Kidney tubule cell (primary cell): ENCODE results near the gene CHCHD4.

Experiments used
- DNase-seq: peaks from one replicate; pipeline ENCODE4 v3.0.0-alpha.2; 2018; ENCODE audit warnings: low spot score

CHCHD4 gene

DNA sequence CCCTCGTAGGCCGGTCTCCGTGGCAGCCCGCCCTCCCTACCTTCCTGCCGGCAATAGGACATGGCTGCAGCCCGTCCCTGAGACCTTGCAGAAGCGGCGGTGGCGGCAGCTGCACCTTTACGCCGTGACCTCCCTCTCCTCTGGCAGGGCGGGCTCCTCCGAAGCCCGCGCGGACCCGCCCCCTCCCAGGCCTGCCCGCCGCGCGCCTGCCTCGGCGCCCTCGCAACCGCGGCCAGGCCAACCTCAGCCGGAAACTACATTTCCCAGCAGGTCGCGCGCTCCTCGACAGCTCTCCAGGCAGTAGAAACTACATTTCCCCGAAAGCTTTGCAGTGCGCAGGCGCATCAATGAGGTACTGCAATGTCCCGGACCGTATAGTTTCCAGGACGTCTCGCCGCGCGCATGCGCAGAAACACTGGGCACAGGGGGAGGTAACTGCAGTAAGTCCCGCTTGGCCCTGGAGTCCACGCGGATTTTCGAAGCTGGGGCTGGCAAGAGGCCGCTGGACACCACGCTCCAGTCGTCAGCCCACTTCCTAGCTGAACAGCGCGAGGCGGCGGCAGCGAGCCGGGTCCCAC, at the start of gene CHCHD4, which contains the start of gene TMEM43:
Gene CHCHD4, minus strand, starts transcription at position 256 of the 578 bp plus-strand sequence. Its CDS starts 194 bp downstream, at position 62.
Gene TMEM43, plus strand, starts transcription at position 438 of the 578 bp plus-strand sequence. CDS start 142 bp downstream, outside the sequence.
- DNase-seq: peak; percentile 99

DNA sequence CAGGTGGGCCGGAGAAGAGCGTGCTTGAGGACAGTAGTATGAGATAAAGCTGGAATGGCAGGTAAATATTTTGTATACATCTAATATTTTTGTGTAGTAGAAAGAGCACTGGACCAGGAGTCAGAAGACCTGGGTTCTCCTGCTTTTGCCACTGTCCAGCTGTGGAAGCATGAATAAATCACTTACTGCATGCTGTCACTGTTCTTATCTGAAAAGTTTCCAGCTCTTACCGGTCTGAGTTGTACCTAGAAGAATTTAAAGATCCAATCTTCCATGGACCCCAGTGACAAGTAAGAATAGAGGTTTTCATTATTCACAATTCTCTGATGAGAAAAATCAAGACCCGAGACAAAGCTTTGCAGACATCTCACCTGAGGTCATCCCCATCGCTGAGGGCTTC, 47.8 kb upstream of the CHCHD4 start:
- DNase-seq: no peak

DNA sequence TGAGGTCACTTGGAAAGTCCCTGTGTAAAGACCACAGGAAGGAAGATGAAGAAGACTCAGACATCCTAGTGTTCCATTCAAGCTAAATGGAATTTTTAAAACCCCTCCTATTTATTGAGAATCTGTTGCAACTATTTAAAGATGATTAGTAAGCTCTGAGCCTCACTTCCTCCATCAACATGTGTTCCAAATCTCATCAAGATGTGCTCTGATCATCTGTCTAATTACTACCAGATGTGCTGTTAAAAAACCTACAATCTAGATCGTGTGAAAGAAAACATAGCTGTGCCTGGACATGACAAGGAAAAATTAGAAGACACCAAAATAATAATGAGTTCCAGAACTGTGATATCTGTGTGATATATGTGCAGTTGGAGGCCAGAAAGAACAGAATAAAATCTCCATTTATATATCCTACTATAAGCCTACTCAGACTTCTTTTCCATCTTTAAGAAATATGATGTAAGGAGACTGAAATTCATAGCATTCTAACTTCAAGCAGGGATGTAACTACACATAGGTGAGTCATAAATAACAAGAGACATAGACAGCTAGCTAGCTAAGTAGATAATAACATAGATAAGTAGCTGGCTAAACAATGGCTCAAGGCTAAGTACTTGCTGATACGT, 46.0 kb upstream of the CHCHD4 start:
- peak; percentile 29 for DNase-seq

DNA sequence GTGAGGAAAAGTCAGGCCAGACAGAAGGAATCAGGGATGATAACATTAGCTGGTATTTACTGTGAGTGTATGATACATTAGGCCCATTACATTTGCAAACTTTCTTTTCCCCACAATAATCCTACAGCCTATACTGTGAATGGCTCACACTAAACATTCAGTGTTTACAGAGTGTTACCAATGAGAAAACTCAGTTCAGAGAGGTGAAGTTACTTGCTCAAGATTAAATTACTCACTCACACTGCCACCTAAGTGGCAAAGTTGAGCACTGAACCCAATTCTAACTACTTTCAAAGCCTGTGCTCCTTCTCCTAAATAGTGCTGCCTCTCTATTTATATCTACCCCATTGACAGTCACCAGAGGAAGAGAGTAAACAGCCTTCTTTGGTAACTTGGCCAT, 45.2 kb upstream of the CHCHD4 start:
- DNase-seq: no peak

DNA sequence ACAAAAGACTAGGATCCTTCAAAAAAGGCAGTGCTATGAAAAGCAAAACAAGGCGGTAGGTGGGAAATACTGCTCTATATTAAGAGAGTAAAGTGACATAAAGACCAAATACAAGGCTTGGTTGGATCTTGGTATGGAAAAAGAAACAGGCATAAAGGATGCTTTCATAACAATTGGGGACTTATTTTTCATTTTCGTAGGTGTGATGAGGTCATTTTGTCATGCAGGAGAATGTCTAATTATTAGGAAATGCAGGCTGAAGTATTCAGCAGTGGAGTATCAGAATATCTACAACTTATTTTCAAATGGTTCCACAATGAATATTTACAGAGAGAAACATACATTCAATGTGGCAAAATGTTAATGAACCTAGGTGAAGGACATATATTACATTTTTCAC, 44.8 kb upstream of the CHCHD4 start:
- no peak for DNase-seq

DNA sequence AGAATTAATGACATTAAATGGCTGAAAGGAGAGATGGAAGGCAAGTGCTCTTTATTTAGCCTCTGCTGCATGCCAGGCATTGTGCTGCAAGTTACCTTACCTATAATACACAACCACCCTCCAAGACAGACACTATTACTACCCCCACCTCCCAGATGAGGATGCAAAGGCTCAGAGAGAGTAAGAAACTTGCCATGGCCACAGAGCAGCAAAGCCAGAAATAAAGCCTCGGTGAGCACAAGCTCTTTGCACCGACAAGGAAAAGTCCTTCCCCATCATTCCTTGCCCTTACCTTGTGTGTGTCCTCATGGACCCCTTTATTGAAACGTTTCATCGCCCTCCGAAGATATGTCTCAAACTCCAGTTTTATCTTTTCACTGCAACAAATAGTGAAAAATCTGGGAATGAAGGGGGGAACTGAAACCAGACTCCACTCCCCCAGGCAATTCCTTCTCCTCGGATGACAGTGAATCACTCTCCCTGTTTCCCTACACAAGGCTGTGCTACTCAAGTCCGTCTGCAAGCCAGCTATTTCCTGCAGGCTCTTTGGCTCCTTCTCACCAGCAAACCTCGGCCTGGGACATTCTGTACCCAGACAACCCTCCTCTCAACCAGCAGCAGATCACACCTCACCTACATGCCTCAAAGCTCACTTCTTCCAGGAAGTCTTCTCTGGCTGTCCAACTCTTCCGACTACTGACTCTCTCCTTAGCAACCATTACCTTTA, 42.4 kb upstream of the CHCHD4 start:
- DNase-seq: no peak

DNA sequence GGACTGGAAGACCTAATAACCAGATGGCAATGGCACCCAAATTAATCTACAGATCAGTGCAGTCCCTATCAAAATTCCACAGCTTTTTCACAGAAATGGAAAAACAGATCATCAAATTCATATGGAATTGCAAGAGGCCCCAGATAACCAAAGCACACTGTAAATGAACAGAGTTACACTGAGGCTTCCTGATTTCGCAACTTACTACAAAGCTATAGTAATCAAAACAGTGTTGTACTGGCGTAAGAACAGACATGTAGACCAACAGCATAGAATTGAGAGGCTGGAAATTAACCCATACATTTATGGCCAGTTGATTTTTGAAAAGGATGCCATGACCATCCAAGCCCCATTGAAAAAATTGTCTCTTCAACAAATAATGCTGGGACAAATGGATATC, 37.5 kb upstream of the CHCHD4 start:
- DNase-seq: no peak

DNA sequence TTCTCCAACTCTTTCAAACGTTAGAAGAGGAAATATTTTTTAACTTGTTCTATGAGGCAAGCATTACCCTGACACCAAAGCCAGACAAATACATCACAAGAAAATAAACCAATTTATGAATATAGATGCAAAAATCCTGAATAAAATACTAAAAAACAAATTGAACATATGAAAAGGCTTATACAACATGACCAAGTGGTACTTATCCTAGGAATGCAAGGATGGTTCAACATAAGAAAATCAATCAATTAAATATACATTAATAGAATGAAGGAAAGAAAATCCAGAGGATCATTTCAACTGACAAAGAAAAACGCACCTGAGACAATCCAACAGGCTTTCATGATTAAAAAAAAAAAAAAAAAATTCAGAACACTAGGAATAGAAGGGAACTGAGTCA, 36.6 kb upstream of the CHCHD4 start:
- no peak for DNase-seq

DNA sequence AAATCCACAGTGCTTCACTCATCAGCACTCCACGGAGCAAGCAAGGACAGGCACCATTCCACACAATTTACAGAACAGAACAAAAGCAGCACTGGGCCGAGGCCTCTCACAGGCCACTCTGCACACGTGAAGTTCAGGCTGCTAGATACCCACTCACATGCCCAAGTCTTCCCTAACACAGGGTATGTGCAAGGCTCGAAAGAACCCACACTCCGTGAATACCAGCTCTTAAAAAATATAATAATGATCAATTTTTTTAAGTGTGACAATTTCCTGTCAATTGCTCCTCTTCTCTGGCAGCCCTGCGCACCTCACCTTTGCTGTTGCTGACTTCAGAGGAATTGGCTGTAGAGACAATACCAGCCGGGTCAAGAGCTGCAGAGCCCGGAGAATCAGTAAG, 34.8 kb upstream of the CHCHD4 start:
- no peak for DNase-seq

DNA sequence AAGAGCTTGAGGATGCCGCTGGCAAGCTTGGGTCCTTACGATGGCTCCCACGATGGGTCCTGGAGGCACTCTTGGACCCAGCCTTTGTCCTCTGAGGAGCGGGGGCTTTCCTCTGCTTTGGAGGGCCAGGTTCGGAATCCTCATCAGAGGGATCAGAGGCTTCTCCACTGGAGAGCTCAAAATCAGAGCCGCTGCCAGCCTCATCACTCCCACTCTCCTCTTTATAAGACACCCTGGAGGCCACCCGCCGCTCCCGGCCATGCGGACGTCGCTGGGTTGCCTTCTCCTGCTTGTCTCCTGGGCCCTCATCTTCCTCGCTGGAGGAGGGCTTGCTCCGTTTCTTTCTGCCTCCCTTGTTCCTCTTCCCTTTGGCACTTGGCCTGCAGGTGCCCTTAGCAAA, 33.7 kb upstream of the CHCHD4 start:
- no peak for DNase-seq

DNA sequence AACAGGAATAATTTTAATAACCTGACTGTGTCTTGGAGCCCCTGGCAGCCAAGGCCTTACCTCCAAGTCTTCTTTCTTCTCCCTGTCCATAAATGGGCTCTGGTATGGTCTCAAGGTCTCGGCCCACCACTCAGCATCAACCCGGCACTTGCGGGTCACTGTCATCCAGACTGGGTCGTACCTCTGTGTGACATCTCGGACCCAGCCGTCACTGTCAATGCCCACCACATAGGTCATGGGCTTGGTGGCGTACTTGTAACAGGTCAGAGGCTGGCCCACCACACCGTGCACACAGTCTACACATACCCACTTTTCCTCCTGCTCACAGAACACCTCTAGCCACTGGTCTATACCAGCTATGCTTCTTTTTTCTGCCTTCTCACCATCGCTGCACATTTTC, 33.3 kb upstream of the CHCHD4 start:
- DNase-seq: no peak

DNA sequence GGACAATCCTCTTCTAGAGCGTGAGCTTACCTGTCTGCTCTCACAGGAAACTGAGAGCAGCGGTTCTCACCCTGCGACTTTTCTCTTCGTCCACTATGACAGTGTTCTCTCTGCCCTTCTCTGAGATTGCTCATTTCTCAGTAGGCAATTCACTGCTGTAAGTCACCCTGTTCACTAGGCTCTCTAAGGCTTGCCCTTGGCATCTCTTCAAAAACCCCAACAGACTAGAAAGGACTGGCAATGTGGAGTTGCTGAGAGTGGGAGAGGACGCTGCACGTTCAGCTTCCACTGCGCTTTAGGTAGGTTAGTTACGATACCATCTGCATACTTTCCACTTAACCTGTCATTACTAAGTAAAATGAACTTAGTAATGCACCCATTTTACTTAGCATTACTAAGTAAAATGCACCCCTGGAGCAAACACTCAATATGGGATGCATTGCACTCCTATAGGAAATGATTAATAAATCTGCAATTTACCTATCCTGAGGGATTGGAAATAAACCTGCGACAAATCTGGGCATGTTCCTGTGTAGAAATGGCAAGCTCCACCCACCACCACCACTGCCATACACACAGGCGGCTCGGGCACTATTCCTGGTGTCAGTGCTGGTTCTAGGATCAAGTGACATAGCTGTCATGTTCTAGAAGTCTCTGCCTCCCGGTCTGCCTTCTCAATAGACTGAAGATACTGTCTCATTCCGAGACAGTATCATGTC, 32.3 kb upstream of the CHCHD4 start:
- no peak for DNase-seq

DNA sequence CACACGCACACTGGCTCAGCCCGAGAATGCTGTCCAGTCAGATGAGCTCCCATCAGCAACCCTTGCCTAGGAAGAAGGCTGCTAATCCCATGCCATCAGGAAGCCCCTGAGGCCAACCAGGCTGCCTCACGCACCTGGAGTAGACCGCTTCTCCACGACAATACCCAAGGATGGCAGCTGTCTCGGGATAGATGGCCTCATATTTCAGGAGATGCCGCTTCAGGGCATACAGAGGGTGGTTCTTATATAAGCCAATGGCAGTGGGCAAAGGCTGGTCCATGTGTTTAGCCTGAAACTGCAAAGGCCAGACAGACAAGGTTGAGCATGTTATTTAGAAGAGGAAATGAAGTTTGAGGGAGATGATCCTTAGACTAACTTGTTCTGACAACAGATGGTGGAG, 31.5 kb upstream of the CHCHD4 start:
- DNase-seq: no peak

DNA sequence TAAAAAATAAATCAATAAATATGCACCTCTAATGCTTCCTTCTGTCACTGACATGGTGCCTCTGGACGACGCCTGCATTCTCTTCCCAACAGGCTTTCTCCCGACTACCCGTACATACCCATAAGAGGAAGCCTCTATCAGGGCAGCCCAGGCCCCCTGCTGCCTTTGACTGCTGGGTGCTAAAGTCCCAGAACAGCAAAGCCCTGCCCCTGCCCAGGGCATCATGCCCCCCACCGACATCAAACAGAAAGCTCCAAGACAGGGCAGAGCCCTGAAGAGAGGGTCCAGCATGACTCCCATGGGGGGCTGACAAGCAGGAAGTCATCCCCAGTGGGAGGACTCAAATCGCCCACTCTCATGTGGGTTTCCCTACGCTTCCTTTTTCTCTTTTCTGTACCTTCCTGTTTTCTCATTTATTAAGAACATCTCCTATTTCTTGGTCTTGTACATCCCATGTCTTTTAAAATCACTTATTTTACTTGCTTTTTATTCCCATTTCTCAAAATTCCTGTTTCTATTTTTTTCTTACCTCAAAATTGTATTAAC, 30.3 kb upstream of the CHCHD4 start:
- DNase-seq: no peak

DNA sequence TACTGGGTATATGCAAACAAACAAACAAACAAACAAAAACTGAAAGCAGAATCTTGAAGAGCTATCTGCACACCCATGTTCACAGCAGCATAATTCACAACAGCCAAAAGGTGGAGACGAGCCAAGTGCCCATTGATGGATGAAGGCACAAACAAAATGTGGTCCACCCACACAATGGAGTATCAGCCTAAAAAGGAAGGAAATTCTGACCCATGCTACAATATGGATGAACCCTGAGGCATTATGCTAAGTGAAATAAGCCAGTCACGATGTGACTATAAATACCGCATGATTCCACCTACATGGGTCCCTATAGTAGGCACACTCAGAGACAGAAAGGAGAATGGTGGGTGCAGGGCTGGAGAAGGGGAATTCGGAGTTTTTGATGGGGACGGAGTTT, 29.6 kb upstream of the CHCHD4 start:
- DNase-seq: no peak

DNA sequence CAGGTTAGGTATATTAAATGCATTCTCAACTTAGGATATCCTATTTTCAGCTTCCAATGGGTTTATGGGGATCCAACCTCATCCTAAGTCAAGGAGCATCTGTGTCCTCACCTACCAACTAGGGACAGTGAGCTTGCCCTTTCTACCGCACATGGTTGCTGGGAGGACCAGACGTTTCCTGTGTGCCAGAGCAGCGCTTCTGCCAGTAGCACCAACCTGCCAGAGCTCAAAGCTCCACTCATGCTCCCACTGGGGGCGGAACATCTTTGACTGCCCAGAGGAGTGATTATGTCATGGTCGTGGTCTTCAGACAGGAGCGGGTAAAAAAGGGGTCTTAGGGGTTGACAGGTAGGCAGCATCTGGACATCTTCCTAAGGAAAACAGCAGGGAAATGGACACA, 29.0 kb upstream of the CHCHD4 start:
- no peak for DNase-seq

DNA sequence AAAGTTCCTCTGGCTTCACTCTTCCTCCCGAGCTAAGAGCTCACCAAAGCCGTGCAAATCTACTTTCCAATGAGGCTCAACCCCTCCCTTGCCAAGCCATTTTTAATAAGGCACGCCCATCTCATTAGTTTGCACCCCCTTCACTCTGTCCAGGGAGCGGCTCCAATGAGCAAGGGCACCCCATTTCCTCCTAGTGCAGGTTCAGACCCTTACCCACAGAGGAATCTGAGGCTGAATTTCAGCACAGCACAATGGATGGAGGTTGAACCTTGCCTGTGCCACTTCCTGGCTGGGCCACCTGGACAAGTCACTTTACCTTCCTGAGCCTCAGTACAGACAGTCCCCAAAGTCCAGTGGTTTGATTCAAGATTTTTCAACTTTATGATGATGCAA, 28.3 kb upstream of the CHCHD4 start:
- no peak for DNase-seq

DNA sequence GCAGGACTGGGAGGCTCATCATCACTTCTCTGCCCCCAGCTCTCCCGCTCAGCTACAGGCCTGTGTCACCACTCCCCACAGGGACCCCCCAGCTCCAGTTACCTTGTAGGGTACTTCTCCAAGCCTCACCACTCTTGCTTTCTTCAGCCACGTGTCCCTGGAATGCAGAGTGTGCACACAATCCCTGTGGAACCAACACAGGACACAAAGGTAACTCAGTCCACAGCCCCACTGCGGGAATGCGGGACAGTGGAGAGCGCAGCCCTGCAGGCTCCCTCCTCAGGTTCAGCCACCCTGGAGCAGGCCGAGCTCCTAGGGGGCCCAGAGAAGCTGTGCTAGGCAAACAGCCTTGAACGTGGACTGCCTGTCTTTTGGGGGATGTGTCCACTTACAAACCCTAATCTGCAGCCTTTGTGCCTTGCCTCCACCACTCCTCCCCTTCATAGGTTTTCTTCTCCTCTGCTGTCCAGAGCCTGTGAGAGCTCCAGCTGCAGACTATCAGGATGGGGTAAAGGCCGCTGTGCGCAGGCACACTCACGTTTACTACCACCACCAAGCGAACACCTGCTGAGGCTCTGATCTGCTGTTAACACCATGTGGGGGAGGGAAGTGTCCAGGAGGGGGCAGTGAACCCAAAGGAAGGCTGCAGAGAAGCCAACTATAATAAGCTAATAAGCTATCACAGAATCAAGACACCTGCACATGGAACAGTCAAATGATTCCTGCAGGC, 27.7 kb upstream of the CHCHD4 start:
- no peak for DNase-seq

DNA sequence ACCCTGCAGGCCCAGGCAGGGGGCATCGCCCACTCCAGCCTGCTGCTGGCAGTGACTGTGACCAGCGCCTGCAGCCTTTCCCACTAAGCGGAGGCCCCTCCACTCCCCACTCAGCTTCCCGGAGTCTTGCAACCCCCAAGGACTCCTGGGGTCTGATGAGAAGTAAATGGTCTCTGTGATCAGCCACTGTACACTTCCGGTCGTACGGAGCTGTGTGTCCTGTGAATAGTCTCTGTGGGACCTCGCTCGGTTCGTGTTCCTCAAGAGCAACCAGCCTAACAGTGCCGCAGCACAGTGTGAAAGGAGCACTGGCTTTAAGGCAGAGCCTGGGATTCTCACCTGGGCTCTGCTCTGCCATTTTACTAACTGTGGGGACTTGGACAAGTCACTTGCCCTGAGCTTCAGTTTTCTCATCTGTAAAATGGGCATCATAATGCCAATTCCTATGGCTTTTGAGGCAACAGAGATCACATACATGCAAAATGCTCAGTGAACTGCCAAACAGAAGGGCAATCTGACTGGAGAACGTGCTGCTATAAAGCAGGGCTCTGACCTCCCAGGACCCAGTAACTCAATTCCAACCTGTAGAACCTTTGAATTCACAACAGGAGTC, 26.9 kb upstream of the CHCHD4 start:
- no peak for DNase-seq

DNA sequence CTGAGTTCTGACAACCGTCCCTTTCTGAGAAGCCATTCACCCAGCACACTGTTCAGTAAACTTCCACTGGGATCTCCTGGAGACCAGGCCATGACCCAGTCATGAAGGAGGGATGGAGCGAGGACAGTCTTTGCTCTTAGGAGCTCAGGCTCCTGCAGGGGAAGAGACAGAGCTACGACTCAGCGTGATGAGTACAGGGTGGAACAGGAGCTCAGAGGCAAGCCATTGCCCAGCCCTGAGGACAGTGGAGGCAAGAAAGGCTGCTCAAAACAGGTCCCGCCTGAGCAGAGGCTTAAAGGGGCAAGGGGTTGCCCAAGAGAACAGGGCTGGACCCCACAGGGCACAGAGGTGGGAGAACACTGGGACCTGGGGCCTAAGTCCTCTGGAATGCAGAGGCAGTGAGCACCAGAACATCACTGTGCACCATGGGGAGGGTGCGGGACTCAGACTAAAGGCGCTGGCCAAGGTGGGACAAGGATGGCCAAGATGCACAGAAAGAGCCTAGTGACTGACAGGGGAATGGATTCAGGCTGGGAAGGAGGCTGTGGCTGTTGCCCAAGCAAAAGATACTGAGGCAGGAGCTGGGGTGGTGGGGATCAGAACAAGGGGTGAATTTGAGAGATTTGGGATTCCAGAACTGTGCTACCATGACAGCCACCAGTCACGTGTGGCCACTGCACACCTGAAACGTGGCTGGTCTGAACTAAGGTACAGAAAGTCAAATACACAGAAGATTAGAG, 26.0 kb upstream of the CHCHD4 start:
- no peak for DNase-seq

DNA sequence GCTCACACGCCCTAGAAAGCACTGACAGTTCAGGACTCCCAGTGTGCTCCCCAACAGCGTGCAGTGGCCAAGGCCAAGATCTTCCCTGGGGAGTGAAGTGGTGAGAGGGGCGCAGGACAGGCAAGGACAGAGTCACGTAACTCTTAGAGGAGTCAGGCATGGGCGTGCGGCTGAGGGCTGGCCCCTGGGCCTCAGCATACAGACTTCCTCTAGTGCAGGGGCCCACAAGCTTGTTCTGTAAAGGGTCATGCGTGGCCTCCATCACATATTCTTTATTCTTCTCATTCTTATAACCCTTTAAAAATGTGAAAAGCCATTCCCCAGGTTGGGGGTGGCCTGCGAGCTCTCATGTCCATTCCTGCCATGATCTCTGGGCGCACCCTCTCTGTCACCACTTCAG, 25.4 kb upstream of the CHCHD4 start:
- no peak for DNase-seq
